GM23248 (cell line): Measurements from ENCODE around the gene ZNF616. TPM values are rescaled to one million over a fixed set of nuclear protein-coding genes. Genes with fewer than 3 reads are reported as not detected.

ENCODE experiments used
- DNase-seq: peaks from one replicate; pipeline ENCODE4 v3.0.0-alpha.2; 2015
- H2AFZ ChIP-seq: fragments of 200-600 bp; sonication (generic); 2 replicates; pipeline ENCODE4 v1.6.1; 2016; ENCODE audit warnings: antibody characterized with exemption
- H3F3A ChIP-seq: fragments of 200-600 bp; sonication (generic); 2 replicates; pipeline ENCODE4 v1.6.1; 2016; ENCODE audit warnings: mild to moderate bottlenecking, antibody characterized with exemption, mixed run types; ENCODE audit not compliant: insufficient read depth
- H3K27ac ChIP-seq: fragments of 200-600 bp; sonication (generic); 2 replicates; pipeline ENCODE4 v1.5.1; 2016; ENCODE audit warnings: mild to moderate bottlenecking
- H3K27me3 ChIP-seq: fragments of 200-600 bp; sonication (generic); replicated peaks from 2 replicates; pipeline ENCODE4 v1.6.1; 2016; ENCODE audit warnings: mild to moderate bottlenecking; ENCODE audit not compliant: insufficient read depth
- H3K36me3 ChIP-seq: fragments of 200-600 bp; sonication (generic); 2 replicates; pipeline ENCODE4 v1.6.1; 2016; ENCODE audit warnings: low read depth, mild to moderate bottlenecking
- H3K4me1 ChIP-seq: fragments of 200-600 bp; sonication (generic); 2 replicates; pipeline ENCODE4 v1.6.1; 2016; ENCODE audit warnings: mild to moderate bottlenecking; ENCODE audit not compliant: insufficient read depth
- H3K4me2 ChIP-seq: fragments of 200-600 bp; sonication (generic); one replicate; pipeline ENCODE4 v1.6.1; 2016; ENCODE audit warnings: mild to moderate bottlenecking; ENCODE audit not compliant: unreplicated experiment
- H3K4me3 ChIP-seq: fragments of 200-600 bp; sonication (generic); 2 replicates; pipeline ENCODE4 v1.5.1; 2016; ENCODE audit warnings: mild to moderate bottlenecking
- H3K79me2 ChIP-seq: fragments of 200-600 bp; sonication (generic); 2 replicates; pipeline ENCODE4 v1.6.1; 2016; ENCODE audit warnings: mild to moderate bottlenecking; ENCODE audit not compliant: insufficient read depth
- H3K9ac ChIP-seq: fragments of 200-600 bp; sonication (generic); 2 replicates; pipeline ENCODE4 v1.6.1; 2016; ENCODE audit warnings: mild to moderate bottlenecking
- H3K9me2 ChIP-seq: fragments of 200-600 bp; sonication (generic); 2 replicates; pipeline ENCODE4 v1.6.1; 2016; ENCODE audit warnings: mixed run types, mild to moderate bottlenecking, moderate library complexity; ENCODE audit not compliant: insufficient read depth
- H3K9me3 ChIP-seq: fragments of 200-600 bp; sonication (generic); one replicate; pipeline ENCODE4 v1.6.1; 2017; ENCODE audit warnings: low read depth
- H4K20me1 ChIP-seq: fragments of 200-600 bp; sonication (generic); 2 replicates; pipeline ENCODE4 v1.6.0; 2016; ENCODE audit not compliant: insufficient read depth
- EZH2 ChIP-seq: fragments of 200-600 bp; sonication (generic); IDR thresholded peaks from 2 replicates; pipeline ENCODE4 v1.6.1; 2018; ENCODE audit warnings: antibody characterized with exemption, mild to moderate bottlenecking; ENCODE audit not compliant: insufficient read depth, poor library complexity, severe bottlenecking
- EZH2phosphoT487 ChIP-seq: fragments of 200-600 bp; sonication (generic); IDR thresholded peaks from 2 replicates; pipeline ENCODE4 v1.6.1; 2018; ENCODE audit warnings: antibody characterized with exemption, moderate library complexity, mild to moderate bottlenecking, low read depth; ENCODE audit not compliant: insufficient read depth
- WGBS, 2 experiments: methylation state at CpG; one replicate each; pipeline ENCODE4 v1.1.6; 2015 to 2017; ENCODE audit warnings: low lambda C conversion rate in 2 of 2, low coverage in 1 of 2; ENCODE audit errors: missing lambda C conversion rate in 2 of 2; 5-methylcytosine and 5-hydroxymethylcytosine counted together
- in situ Hi-C: fragments of 300-500 bp; cut with MboI; formaldehyde crosslinking; loops from 2 replicates; pipeline ENCODE4 v1.15.0; 2020
- polyA plus RNA-seq: library from polyadenylated mRNA; unstranded; fragments of >200 nt; fragmentation: Nextera tagmentation; extraction: Ambion mirVana; gene quantifications from 2 replicates; pipeline ENCODE4 v1.2.1, GENCODE V29; 2016
- total RNA-seq: library from RNA; depleted of rRNA; stranded (reverse); fragments of >200 nt; shearing (Covaris generic); gene quantifications from 2 replicates; pipeline ENCODE4 v1.2.3, GENCODE V29; 2014

ZNF616 gene
- total and polyA plus RNA-seq, 2 experiments from 2014 or later, result 4.7 to 5.8 TPM

DNA sequence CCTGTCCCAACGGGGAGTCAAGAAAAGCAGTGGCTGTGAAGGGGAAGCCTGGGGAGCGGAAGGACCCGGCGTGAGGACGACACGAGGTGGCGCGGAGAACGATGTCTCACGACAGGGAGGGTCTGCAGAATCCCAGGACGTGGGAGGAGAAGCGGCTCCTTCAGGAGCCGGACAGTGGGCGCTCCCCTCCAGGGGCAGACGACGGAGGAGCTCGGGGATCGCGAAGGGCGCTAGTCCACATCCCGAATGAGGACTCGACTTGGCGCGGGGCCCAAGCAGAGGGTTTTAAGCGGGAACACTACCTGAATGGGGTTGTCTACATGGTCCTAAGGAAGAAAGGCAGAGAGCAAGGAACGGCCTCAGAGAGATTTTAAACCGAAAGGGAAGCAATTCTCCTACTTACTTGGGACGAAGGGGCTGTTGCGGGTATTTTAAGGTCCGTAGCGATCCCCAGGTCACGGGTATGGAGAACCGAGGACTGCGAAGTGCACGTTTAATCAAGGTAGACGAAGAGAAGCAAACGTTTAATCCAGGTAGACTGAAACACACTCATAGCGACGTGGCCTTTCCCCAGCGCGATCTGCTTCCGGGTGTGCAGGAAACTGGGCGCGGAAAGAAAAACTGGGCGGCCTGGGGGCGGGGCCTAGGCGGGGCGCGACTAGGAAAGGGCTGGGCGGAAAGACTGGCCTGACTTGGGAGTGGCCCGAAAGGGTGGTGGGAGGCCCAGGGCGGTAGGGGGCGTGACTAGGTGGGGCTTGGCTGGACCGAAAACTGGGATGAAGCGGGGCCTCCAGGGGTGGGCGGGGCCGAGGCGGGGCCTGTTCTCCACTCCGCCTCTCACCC is 44.3 kb downstream of the ZNF616 start, which contains the start of gene ZNF841:
Gene ZNF841 (minus strand): TSS at position 594 of the 843 bp plus-strand sequence. CDS start 10,964 bp downstream, outside the sequence.
- H4K20me1 ChIP-seq, result 0 out of 2 replicates have a peak, but pooled peaks cover 5% of the 10 kb centered on the region
- peaks cover 51% of the 10 kb centered on the region for H3K79me2 ChIP-seq
- peak within 1 kb of the TSS; percentile 97 for H3K9ac ChIP-seq
- peak within 1 kb of the TSS; percentile 93 for H2AFZ ChIP-seq
- H3K4me2 ChIP-seq, result peak within 1 kb of the TSS; percentile 80
- H3K27me3 ChIP-seq, result no peaks in the 10 kb centered on the region
- peak within 1 kb of the TSS; percentile 93 for H3K27ac ChIP-seq
- H3K9me2 ChIP-seq, result no peaks in the 10 kb centered on the region
- 1% methylated on average over 47 to 59 of the region's 59 CpGs for WGBS, 2 experiments
- no peaks in the 10 kb centered on the region for H3K9me3 ChIP-seq
- H3K4me1 ChIP-seq, result peaks cover 9% of the 10 kb centered on the region
- H3K36me3 ChIP-seq, result peaks cover 22% of the 10 kb centered on the region
- peak within 1 kb of the TSS; percentile 92 for H3K4me3 ChIP-seq
- no peak for TF ChIP-seq EZH2phosphoT487
- no peak for TF ChIP-seq EZH2
- peaks cover 22% of the 10 kb centered on the region for H3F3A ChIP-seq
- in situ Hi-C loops, result no loop called here
- peak; percentile 97 for DNase-seq

DNA sequence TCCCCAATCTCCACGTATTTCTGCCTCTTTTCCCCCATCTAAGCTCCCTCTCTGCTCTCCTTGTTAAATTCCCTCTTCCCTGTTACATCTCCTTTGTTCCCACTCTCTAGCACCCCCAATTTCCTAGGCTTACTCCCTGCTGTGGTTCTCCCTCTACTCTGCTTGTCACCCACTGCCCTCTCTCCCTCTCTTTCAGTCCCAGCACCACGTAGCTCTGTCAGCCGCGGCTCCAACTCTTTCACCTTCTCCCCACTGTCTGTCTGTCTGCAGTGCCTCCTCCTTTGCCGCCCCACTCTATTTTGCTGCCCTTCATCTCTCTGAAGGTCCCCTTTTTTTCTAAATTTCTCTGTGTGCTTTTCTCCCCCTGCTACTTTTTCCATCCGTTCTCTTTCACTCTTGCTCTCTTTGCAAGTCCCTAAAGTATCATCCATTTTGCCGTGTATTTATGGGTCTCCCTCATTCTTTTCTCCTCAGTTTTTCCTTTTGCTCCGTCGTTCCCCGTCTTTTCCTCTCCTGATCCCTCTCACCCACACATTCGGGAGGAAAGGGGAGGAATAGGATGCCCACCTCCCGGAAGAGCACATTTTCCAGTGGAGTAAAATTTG is 45.1 kb downstream of the ZNF616 start:
- in situ Hi-C loops, result no loop called here
- Histone ChIP-seq H3K4me1 (peaks cover 9% of the 10 kb centered on the region), H3K36me3 (peaks cover 29% of the 10 kb centered on the region), H3F3A (peaks cover 22% of the 10 kb centered on the region), H3K9me3 (no peaks in the 10 kb centered on the region), H3K27me3 (no peaks in the 10 kb centered on the region), H3K4me3 (peak overlapping the region; percentile 92), H3K4me2 (peak overlapping the region; percentile 80), H3K9me2 (no peaks in the 10 kb centered on the region), H3K9ac (peak overlapping the region; percentile 97), H3K79me2 (peaks cover 59% of the 10 kb centered on the region), H2AFZ (peak overlapping the region; percentile 85), H3K27ac (peak overlapping the region; percentile 93), H4K20me1 (0 out of 2 replicates have a peak, but pooled peaks cover 5% of the 10 kb centered on the region)
- DNase-seq, result peak; percentile 38
- WGBS, 2 experiments, result 3% methylated on average over 12 of the region's 12 CpGs
- TF ChIP-seq EZH2 (no peak), EZH2phosphoT487 (no peak)

DNA sequence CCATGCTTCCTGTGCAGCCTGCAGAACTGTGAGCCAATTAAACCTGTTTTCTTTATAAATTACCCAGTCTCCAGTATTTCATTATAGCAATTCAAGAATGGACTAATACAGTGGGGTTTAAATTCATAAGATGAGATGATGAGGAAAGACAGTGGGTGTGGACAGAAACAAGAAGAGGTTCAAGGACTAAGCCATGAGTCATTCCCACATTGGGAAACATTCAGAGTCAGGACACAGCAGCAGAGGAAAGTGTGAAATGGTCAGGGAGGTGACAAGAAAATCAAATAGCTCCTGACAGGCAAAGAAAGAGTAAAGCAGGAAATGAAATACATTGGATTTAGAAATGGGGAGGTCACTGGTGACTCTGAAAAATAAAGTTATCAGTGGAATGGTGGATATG is 53.3 kb downstream of the ZNF616 start:
- H2AFZ ChIP-seq, result no peak overlapping the region
- DNase-seq, result peak; percentile 74
- H3K9me2 ChIP-seq, result no peaks in the 10 kb centered on the region
- H3K4me1 ChIP-seq, result peaks cover 11% of the 10 kb centered on the region
- no peak overlapping the region for H3K4me2 ChIP-seq
- peaks cover 12% of the 10 kb centered on the region; the same call in 1 of the 2 replicates for H3F3A ChIP-seq
- H3K9ac ChIP-seq, result no peak overlapping the region
- H3K9me3 ChIP-seq, result no peaks in the 10 kb centered on the region
- peaks cover 88% of the 10 kb centered on the region for H3K36me3 ChIP-seq
- H3K27me3 ChIP-seq, result no peaks in the 10 kb centered on the region
- no peaks in the 10 kb centered on the region for H4K20me1 ChIP-seq
- H3K27ac ChIP-seq, result peak overlapping the region; percentile 9; the same call in 1 of the 2 replicates
- no peak for TF ChIP-seq EZH2
- no peak for TF ChIP-seq EZH2phosphoT487
- in situ Hi-C loops, result no loop called here
- H3K4me3 ChIP-seq, result no peak overlapping the region
- peaks cover 97% of the 10 kb centered on the region for H3K79me2 ChIP-seq

DNA sequence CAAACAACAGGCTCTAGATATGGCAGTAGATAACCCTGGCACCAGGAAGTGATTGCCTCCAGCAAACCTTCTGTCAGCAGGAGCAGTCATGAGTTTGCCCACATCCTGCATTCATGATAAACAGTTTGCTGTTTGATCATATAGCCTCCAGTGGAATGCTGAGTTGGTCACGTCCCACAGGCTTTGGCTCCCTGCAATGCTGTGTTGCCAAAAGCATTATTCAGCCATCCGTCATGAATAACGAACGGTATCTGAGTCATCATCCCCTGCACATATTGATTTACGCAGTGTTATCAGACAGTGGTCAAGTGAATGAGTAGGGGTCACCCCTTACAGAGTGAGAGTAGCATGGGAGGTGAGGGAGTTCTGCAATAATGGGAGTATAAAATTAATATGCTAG is 69.2 kb downstream of the ZNF616 start:
- Histone ChIP-seq H3K79me2 (peaks cover 93% of the 10 kb centered on the region), H3K4me1 (no peaks in the 10 kb centered on the region), H3K9ac (no peak overlapping the region), H3K36me3 (peaks cover 97% of the 10 kb centered on the region), H3K9me2 (no peaks in the 10 kb centered on the region), H3K4me3 (no peak overlapping the region), H4K20me1 (no peaks in the 10 kb centered on the region), H2AFZ (no peak overlapping the region), H3K27me3 (no peaks in the 10 kb centered on the region), H3F3A (peaks cover 27% of the 10 kb centered on the region), H3K4me2 (no peak overlapping the region), H3K27ac (no peak overlapping the region), H3K9me3 (peaks cover 27% of the 10 kb centered on the region)
- WGBS, 2 experiments, result 91 to 94% methylated on average over 5 of the region's 5 CpGs
- TF ChIP-seq EZH2 (no peak), EZH2phosphoT487 (no peak)
- in situ Hi-C loops, result no loop called here
- DNase-seq, result no peak
